Smooth muscle cell (in vitro differentiated cells): ENCODE results near the gene DUSP16. TPM values are rescaled to one million over a fixed set of nuclear protein-coding genes. Genes with fewer than 3 reads are reported as not detected.

Source experiments
- DNase-seq: peaks from one replicate; lab custom pipeline; 2025; ENCODE audit not compliant: unreplicated experiment; lab: John Stamatoyannopoulos, UW
- H2AFZ ChIP-seq: fragments of 200-600 bp; sonication (generic); 2 replicates; pipeline ENCODE4 v1.6.0; 2016; ENCODE audit warnings: antibody characterized with exemption, low read depth, mild to moderate bottlenecking
- H3F3A ChIP-seq: fragments of 200-600 bp; sonication (generic); 2 replicates; pipeline ENCODE4 v1.6.0; 2017; ENCODE audit warnings: antibody characterized with exemption, low read depth
- H3K27ac ChIP-seq: fragments of 200-600 bp; sonication (generic); 2 replicates; pipeline ENCODE4 v1.5.1; 2016; ENCODE audit warnings: low read depth, mild to moderate bottlenecking
- H3K27me3 ChIP-seq: fragments of 200-600 bp; sonication (generic); 2 replicates; pipeline ENCODE4 v1.6.1; 2016; ENCODE audit warnings: low read depth, mild to moderate bottlenecking
- H3K36me3 ChIP-seq: fragments of 200-600 bp; sonication (generic); 2 replicates; pipeline ENCODE4 v1.5.1; 2016; ENCODE audit warnings: low read depth
- H3K4me1 ChIP-seq: fragments of 200-600 bp; sonication (generic); 2 replicates; pipeline ENCODE4 v1.5.1; 2016; ENCODE audit warnings: low read depth
- H3K4me2 ChIP-seq: fragments of 200-600 bp; sonication (generic); 2 replicates; pipeline ENCODE4 v1.6.0; 2016; ENCODE audit warnings: mild to moderate bottlenecking
- H3K4me3 ChIP-seq: fragments of 200-600 bp; sonication (generic); 2 replicates; pipeline ENCODE4 v1.5.1; 2016; ENCODE audit warnings: mild to moderate bottlenecking
- H3K79me2 ChIP-seq: fragments of 200-600 bp; sonication (generic); 2 replicates; pipeline ENCODE4 v1.6.0; 2016; ENCODE audit warnings: low read depth, mild to moderate bottlenecking
- H3K9ac ChIP-seq: fragments of 200-600 bp; sonication (generic); 2 replicates; pipeline ENCODE4 v1.6.0; 2016; ENCODE audit warnings: low read depth
- H3K9me3 ChIP-seq: fragments of 200-600 bp; sonication (generic); replicated peaks from 2 replicates; pipeline ENCODE4 v1.5.1; 2016; ENCODE audit warnings: low read depth
- H4K20me1 ChIP-seq: fragments of 200-600 bp; sonication (generic); 2 replicates; pipeline ENCODE4 v1.6.0; 2016; ENCODE audit warnings: low read depth
- WGBS: methylation state at CpG from one replicate; pipeline ENCODE4 v1.1.7; 2016; ENCODE audit warnings: low lambda C conversion rate; 5-methylcytosine and 5-hydroxymethylcytosine counted together
- polyA plus RNA-seq: library from polyadenylated mRNA; unstranded; fragments of >200 nt; fragmentation: Nextera tagmentation; extraction: Ambion mirVana; gene quantifications from 2 replicates; pipeline ENCODE4 v1.2.1, GENCODE V29; 2016
- total RNA-seq: library from RNA; depleted of rRNA; stranded (reverse); fragments of >200 nt; gene quantifications from 2 replicates; pipeline ENCODE4 v1.2.3, GENCODE V29; 2014
- TF ChIP-seq, protein P1 (sequence below): fragments of 200-600 bp; sonication (generic); IDR thresholded peaks from 2 replicates; pipeline ENCODE4 v1.5.1; 2017; ENCODE audit warnings: borderline replicate concordance, mild to moderate bottlenecking, antibody characterized with exemption; ENCODE audit not compliant: insufficient read depth, poor library complexity, severe bottlenecking

The DUSP16 gene
- total and polyA plus RNA-seq, 2 experiments from 2014 or later: 1.2 to 10.8 TPM

DNA sequence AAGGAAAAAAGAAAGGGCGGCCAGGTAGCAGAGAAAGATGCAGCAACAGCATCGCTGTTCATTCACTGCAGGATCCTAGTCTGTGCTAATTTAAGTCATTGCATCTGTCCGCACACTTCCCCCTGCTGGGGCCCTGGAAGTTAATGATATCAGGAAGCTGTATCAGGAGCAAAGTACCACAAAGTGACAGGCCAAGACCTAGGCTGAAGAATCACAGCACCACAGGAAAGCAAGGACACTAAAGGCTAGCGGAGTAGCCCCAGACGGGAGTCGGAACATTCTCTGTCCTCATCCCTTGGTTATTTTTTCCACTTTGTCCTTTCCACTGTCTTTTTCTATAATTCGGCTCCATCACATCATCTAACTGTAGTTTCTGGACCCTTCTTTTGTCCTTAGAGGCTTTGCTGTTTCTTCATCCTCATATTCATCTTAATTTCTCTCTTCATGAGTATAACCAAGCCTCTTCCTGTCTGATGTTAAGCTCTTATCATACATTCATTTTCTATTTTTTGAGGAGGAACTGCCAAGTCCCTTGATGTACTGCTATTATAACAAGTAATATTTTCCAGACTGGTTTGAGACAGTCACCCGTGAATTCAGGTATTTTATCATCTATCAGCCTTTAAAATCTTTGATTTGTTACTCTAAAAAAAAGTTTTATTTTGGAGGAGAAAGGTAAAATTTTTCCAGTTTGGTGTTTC is 28.3 kb downstream of the DUSP16 start:
- Histone ChIP-seq H3K9me3 (no peaks in the 10 kb centered on the region), H2AFZ (no peak overlapping the region), H3K79me2 (peaks cover 16% of the 10 kb centered on the region), H3F3A (no peaks in the 10 kb centered on the region), H3K4me1 (peaks cover 6% of the 10 kb centered on the region), H3K4me3 (no peak overlapping the region), H3K9ac (no peak overlapping the region), H3K27ac (no peak overlapping the region), H4K20me1 (peaks cover 31% of the 10 kb centered on the region), H3K27me3 (no peaks in the 10 kb centered on the region), H3K36me3 (no peaks in the 10 kb centered on the region), H3K4me2 (no peak overlapping the region)
- DNase-seq: no peak
- TF ChIP-seq, protein P1, sequence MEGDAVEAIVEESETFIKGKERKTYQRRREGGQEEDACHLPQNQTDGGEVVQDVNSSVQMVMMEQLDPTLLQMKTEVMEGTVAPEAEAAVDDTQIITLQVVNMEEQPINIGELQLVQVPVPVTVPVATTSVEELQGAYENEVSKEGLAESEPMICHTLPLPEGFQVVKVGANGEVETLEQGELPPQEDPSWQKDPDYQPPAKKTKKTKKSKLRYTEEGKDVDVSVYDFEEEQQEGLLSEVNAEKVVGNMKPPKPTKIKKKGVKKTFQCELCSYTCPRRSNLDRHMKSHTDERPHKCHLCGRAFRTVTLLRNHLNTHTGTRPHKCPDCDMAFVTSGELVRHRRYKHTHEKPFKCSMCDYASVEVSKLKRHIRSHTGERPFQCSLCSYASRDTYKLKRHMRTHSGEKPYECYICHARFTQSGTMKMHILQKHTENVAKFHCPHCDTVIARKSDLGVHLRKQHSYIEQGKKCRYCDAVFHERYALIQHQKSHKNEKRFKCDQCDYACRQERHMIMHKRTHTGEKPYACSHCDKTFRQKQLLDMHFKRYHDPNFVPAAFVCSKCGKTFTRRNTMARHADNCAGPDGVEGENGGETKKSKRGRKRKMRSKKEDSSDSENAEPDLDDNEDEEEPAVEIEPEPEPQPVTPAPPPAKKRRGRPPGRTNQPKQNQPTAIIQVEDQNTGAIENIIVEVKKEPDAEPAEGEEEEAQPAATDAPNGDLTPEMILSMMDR: no peak
- WGBS: 51% methylated on average over 8 of the region's 8 CpGs

DNA sequence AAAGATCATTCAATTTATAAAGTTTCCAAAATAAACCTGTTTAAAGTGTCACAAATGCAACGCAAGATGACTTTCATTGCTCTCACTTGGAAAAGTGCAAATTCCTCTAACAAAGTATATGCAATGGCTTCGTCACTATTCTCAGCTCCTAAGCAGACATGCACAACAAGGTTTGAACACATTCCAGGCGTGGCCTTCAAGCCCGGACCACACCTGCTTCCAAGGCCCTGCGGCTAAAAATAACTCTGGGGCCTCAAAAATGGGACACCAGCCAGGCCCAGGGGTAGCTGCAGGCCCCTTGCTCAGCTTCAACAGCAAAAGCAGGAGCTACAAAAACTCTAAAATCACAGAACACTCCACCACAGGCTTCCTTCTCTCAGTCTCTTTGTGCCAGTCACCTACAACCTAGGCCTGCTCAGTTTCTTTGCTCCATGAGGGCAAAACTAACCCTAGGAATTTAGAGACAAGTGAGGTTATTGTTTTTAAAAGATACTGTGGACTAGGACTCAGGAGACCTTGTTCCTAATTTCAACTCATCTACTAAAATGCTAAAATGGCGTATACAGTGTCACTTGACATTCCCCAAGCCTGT is 29.3 kb downstream of the DUSP16 start:
- 73% methylated on average over 6 of the region's 6 CpGs for WGBS
- Histone ChIP-seq H3K27ac (peak overlapping the region; percentile 30), H3K27me3 (no peaks in the 10 kb centered on the region)

GRCh38 chr12:12531194-12531593 is 31.5 kb downstream of the DUSP16 start:
- no peak overlapping the region for H3K9ac ChIP-seq
- no peak for DNase-seq
- peaks cover 8% of the 10 kb centered on the region for H3K79me2 ChIP-seq
- H3K4me1 ChIP-seq: peaks cover 6% of the 10 kb centered on the region
- no peaks in the 10 kb centered on the region for H3K27me3 ChIP-seq
- no peaks in the 10 kb centered on the region for H3F3A ChIP-seq
- no peak overlapping the region for H2AFZ ChIP-seq
- peaks cover 30% of the 10 kb centered on the region for H4K20me1 ChIP-seq
- TF ChIP-seq, protein P1: no peak
- H3K4me2 ChIP-seq: no peak overlapping the region
- WGBS: 69% methylated on average over 2 of the region's 2 CpGs
- no peaks in the 10 kb centered on the region for H3K36me3 ChIP-seq
- H3K9me3 ChIP-seq: no peaks in the 10 kb centered on the region
- no peak overlapping the region for H3K4me3 ChIP-seq
- no peak overlapping the region for H3K27ac ChIP-seq

More for the DNA sequence above, 29.3 kb downstream of the DUSP16 start:
- TF ChIP-seq, protein P1: no peak
- no peak overlapping the region for H3K9ac ChIP-seq
- no peaks in the 10 kb centered on the region for H3F3A ChIP-seq
- no peak overlapping the region for H3K4me2 ChIP-seq
- no peaks in the 10 kb centered on the region for H3K9me3 ChIP-seq
- H3K79me2 ChIP-seq: peaks cover 12% of the 10 kb centered on the region
- peaks cover 31% of the 10 kb centered on the region for H4K20me1 ChIP-seq
- DNase-seq: no peak
- no peaks in the 10 kb centered on the region for H3K36me3 ChIP-seq
- H3K4me1 ChIP-seq: peaks cover 6% of the 10 kb centered on the region
- H2AFZ ChIP-seq: no peak overlapping the region
- H3K4me3 ChIP-seq: no peak overlapping the region
